ENCODE results near the gene MAB21L4. TPM values are rescaled to one million over a fixed set of nuclear protein-coding genes. Genes with fewer than 3 reads are reported as not detected.

MAB21L4 gene
- total and polyA plus RNA-seq, 10 donors = 0.04 to 0.70 (median 0.23) TPM; not detected in 6

- Histone ChIP-seq H3K36me3 (no peaks in the 10 kb centered on the region), H3K4me3 (no peak overlapping the region), H3K4me1 (peaks cover 0 to 9% (median 3%) of the 10 kb centered on the region in 6 donors), H3K27me3 (replicated peaks in 1 of 7) (peaks cover 0 to 2% (median 0%) of the 10 kb centered on the region in 7 donors), H3K27ac (no peak overlapping the region), H3K9me3 (no peaks in the 10 kb centered on the region)
- TF ChIP-seq POLR2AphosphoS5 (IDR thresholded peaks at IDR 0.05) (no peak), POLR2A (IDR thresholded peaks at IDR 0.05) (no peak), CTCF (IDR thresholded peaks at IDR 0.05 in 8 of 11, conservative IDR thresholded peaks at IDR 0.05 in 3 of 11) (no peak)
- intact Hi-C loops (cut with DNase I; ENCODE audit: low total_unique reads) = no loop called here
- DNase-seq = peak; percentile 47
- 81 to 89% (median 85%) methylated on average over 15 to 18 of the region's 18 CpGs for WGBS, 5 donors
Observed at GRCh38 chr2:240922245-240922981, 26.5 kb upstream of the MAB21L4 start.

GRCh38 chr2:240921995-240922244 is 26.0 kb upstream of the MAB21L4 start:
- no peaks in the 10 kb centered on the region for H3K9me3 ChIP-seq
- 67 to 83% (median 74%) methylated on average over 1 of the region's 1 CpG; no CpG with 5 or more reads in 1 of the 5 donors for WGBS, 5 donors
- TF ChIP-seq CTCF (IDR thresholded peaks at IDR 0.05 in 8 of 11, conservative IDR thresholded peaks at IDR 0.05 in 3 of 11) = no peak
- no peak for TF ChIP-seq POLR2A (IDR thresholded peaks at IDR 0.05)
- TF ChIP-seq POLR2AphosphoS5 (IDR thresholded peaks at IDR 0.05) = no peak
- no peak for DNase-seq
- intact Hi-C loops (cut with DNase I; ENCODE audit: low total_unique reads) = no loop called here
- peaks cover 3 to 14% (median 7%) of the 10 kb centered on the region in 6 donors for H3K4me1 ChIP-seq
- peaks cover 0 to 7% (median 0%) of the 10 kb centered on the region in 7 donors for H3K27me3 ChIP-seq (replicated peaks in 1 of 7)
- no peak overlapping the region for H3K27ac ChIP-seq
- no peak overlapping the region for H3K4me3 ChIP-seq
- no peaks in the 10 kb centered on the region for H3K36me3 ChIP-seq

- 57 to 84% (median 79%) methylated on average over 4 to 13 of the region's 13 CpGs for WGBS, 5 donors
- H3K4me1 ChIP-seq = peaks cover 8 to 19% (median 12%) of the 10 kb centered on the region in 6 donors
- TF ChIP-seq POLR2A (IDR thresholded peaks at IDR 0.05) (no peak), POLR2AphosphoS5 (IDR thresholded peaks at IDR 0.05) (no peak), CTCF (IDR thresholded peaks at IDR 0.05 in 8 of 11, conservative IDR thresholded peaks at IDR 0.05 in 3 of 11) (no peak)
- H3K9me3 ChIP-seq = no peaks in the 10 kb centered on the region
- intact Hi-C loops (cut with DNase I; ENCODE audit: low total_unique reads) = no loop called here
- H3K27ac ChIP-seq = no peak overlapping the region
- H3K4me3 ChIP-seq = no peak overlapping the region
- H3K36me3 ChIP-seq = no peaks in the 10 kb centered on the region
- DNase-seq = peak; percentile 65
- H3K27me3 ChIP-seq (replicated peaks in 1 of 7) = peaks cover 0 to 12% (median 0%) of the 10 kb centered on the region in 7 donors
Observed at GRCh38 chr2:240921311-240921994, 25.5 kb upstream of the MAB21L4 start.

- Histone ChIP-seq H3K9me3 (no peaks in the 10 kb centered on the region), H3K4me1 (peaks cover 9 to 24% (median 17%) of the 10 kb centered on the region in 6 donors), H3K36me3 (no peaks in the 10 kb centered on the region), H3K27me3 (replicated peaks in 1 of 7) (peaks cover 0 to 17% (median 2%) of the 10 kb centered on the region in 7 donors), H3K4me3 (no peak overlapping the region), H3K27ac (no peak overlapping the region)
- intact Hi-C loops (cut with DNase I; ENCODE audit: low total_unique reads) = no loop called here
- TF ChIP-seq POLR2AphosphoS5 (IDR thresholded peaks at IDR 0.05) = no peak
- TF ChIP-seq POLR2A (IDR thresholded peaks at IDR 0.05) = no peak
- no peak for TF ChIP-seq CTCF (IDR thresholded peaks at IDR 0.05 in 8 of 11, conservative IDR thresholded peaks at IDR 0.05 in 3 of 11)
- 82 to 88% (median 87%) methylated on average over 4 of the region's 4 CpGs for WGBS, 5 donors
- DNase-seq = peak; percentile 64
Observed at GRCh38 chr2:240920783-240921231, 24.9 kb upstream of the MAB21L4 start.
